Endothelial cell of umbilical vein (primary cell): ENCODE results near the gene LYRM9. TPM values are rescaled to one million over a fixed set of nuclear protein-coding genes. Genes with fewer than 3 reads are reported as not detected.

ENCODE experiments used
- BruUV-seq: library from RNA; stranded (reverse); fragments of 400-500 nt; replicated peaks from 2 replicates; lab custom pipeline; 2021; lab: Mats Ljungman, UMichigan
- CTCF ChIA-PET: fragments of 300-600, 350-600 bp; sonication (Branson Sonifier 250); formaldehyde crosslinking; loops from one replicate; lab custom pipeline; 2021; ENCODE audit warnings: antibody characterized with exemption, inconsistent platforms; lab: Charles Lee
- POLR2A ChIA-PET: fragments of 300-600, 350-600 bp; sonication (Branson Sonifier 250); formaldehyde crosslinking; loops from one replicate; lab custom pipeline; 2021; ENCODE audit warnings: antibody characterized with exemption, inconsistent platforms; lab: Charles Lee
- DNase-seq: peaks from one replicate; pipeline ENCODE4 v3.0.0-alpha.2; 2011; ENCODE audit warnings: low read depth, low spot score
- FAIRE-seq: peaks from 2 replicates; lab custom pipeline; 2011; peaks lifted over from hg19 to GRCh38; lab: Jason Lieb, UNC
- H2AFZ ChIP-seq: 2 replicates; pipeline ENCODE4 v1.6.0; 2012; ENCODE audit warnings: low read depth, low read length, control low read depth, inconsistent platforms
- H3K27ac ChIP-seq: 2 replicates; pipeline ENCODE4 v1.5.1; 2011; ENCODE audit warnings: low read depth, mild to moderate bottlenecking, control low read depth, low read length, moderate library complexity; ENCODE audit not compliant: insufficient read depth
- H3K27me3 ChIP-seq, 2 experiments: 2 replicates each; pipeline versions ENCODE4 v1.6.0 to v1.6.1; 2011; ENCODE audit warnings: low read length in 2 of 2, mixed read lengths in 1 of 2; ENCODE audit not compliant: control insufficient read depth in 2 of 2, insufficient read depth in 2 of 2
- H3K36me3 ChIP-seq, 2 experiments: 2 replicates in 1 of 2; 3 replicates in 1 of 2; pipeline ENCODE4 v1.5.1; 2011; ENCODE audit warnings: low read length in 2 of 2, mild to moderate bottlenecking in 1 of 2, moderate library complexity in 1 of 2; ENCODE audit not compliant: control insufficient read depth in 2 of 2, insufficient read depth in 2 of 2; ENCODE audit errors: extremely low read depth in 1 of 2
- H3K4me1 ChIP-seq: 3 replicates; pipeline ENCODE4 v1.5.1; 2011; ENCODE audit warnings: mild to moderate bottlenecking, low read length; ENCODE audit not compliant: control insufficient read depth, insufficient read depth; ENCODE audit errors: extremely low read depth
- H3K4me2 ChIP-seq: 2 replicates; pipeline ENCODE4 v1.6.1; 2011; ENCODE audit warnings: low read length, control low read depth, mixed read lengths; ENCODE audit not compliant: insufficient read depth
- H3K4me3 ChIP-seq, 3 experiments: fragments of 200-600 bp in 1 of 3; sonication (generic), shearing (Covaris generic) in 1 of 3; replicated peaks in 1 of 3; 2 replicates each; pipeline ENCODE4 v1.5.1; 2011 to 2016; ENCODE audit warnings: control low read depth in 3 of 3, low read length in 3 of 3, mild to moderate bottlenecking in 2 of 3, inconsistent platforms in 1 of 3, low read depth in 1 of 3, moderate library complexity in 1 of 3; ENCODE audit not compliant: insufficient read depth in 1 of 3
- H3K79me2 ChIP-seq: 2 replicates; pipeline ENCODE4 v1.6.0; 2012; ENCODE audit warnings: low read length, inconsistent platforms; ENCODE audit not compliant: control insufficient read depth, insufficient read depth
- H3K9ac ChIP-seq: replicated peaks from 2 replicates; pipeline ENCODE3; 2011; ENCODE audit warnings: low read length, control low read depth; ENCODE audit not compliant: insufficient read depth; ENCODE audit errors: extremely low read depth
- H3K9me1 ChIP-seq: replicated peaks from 3 replicates; pipeline ENCODE4 v1.6.0; 2011; ENCODE audit warnings: mild to moderate bottlenecking, low read length; ENCODE audit not compliant: control insufficient read depth, insufficient read depth; ENCODE audit errors: extremely low read depth
- H3K9me3 ChIP-seq: replicated peaks from 2 replicates; pipeline ENCODE4 v1.5.1; 2012; ENCODE audit warnings: low read length, inconsistent platforms; ENCODE audit not compliant: control insufficient read depth, insufficient read depth
- H4K20me1 ChIP-seq: replicated peaks from 2 replicates; pipeline ENCODE3; 2011; ENCODE audit warnings: mild to moderate bottlenecking, low read length; ENCODE audit not compliant: control insufficient read depth, insufficient read depth; ENCODE audit errors: extremely low read depth
- EZH2 ChIP-seq: IDR thresholded peaks from 2 replicates; pipeline ENCODE4 v1.6.1; 2012; ENCODE audit warnings: borderline replicate concordance, low read depth, mild to moderate bottlenecking, moderate library complexity, low read length, inconsistent platforms; ENCODE audit not compliant: severe bottlenecking
- FOS ChIP-seq: IDR thresholded peaks from 2 replicates; pipeline ENCODE4 v1.6.1; 2011; ENCODE audit warnings: mild to moderate bottlenecking, low read length, moderate library complexity, borderline replicate concordance; ENCODE audit not compliant: insufficient read depth
- GATA2 ChIP-seq: IDR thresholded peaks from 2 replicates; pipeline ENCODE4 v1.7.0; 2011; ENCODE audit warnings: low read depth, mild to moderate bottlenecking, moderate library complexity, mixed read lengths, low read length; ENCODE audit not compliant: insufficient read length, insufficient read depth
- JUN ChIP-seq: IDR thresholded peaks from 2 replicates; pipeline ENCODE4 v1.6.1; 2011; ENCODE audit warnings: borderline replicate concordance, low read depth; ENCODE audit not compliant: insufficient read length, insufficient read depth
- MYC ChIP-seq: IDR thresholded peaks from one replicate; pipeline ENCODE4 v1.6.1; 2011; ENCODE audit warnings: mild to moderate bottlenecking, low read depth, low read length
- POLR2A ChIP-seq: IDR thresholded peaks from 2 replicates; pipeline ENCODE4 v1.6.1; 2012; ENCODE audit warnings: low read depth, mild to moderate bottlenecking, control low read depth, low read length
- POLR2AphosphoS5 ChIP-seq: IDR thresholded peaks from 2 replicates; pipeline ENCODE4 v1.6.1; 2012; ENCODE audit warnings: low read depth, mild to moderate bottlenecking, control low read depth, low read length, moderate library complexity; ENCODE audit not compliant: insufficient read depth
- dilution Hi-C: fragments of 300-500 bp; cut with MboI; formaldehyde crosslinking; loops from one replicate; pipeline ENCODE4 v1.15.0; 2019; ENCODE audit warnings: low sequenced_read_pairs; ENCODE audit not compliant: extremely low pct_ligation_motif_present
- intact Hi-C: fragments of 100-400 bp; cut with micrococcal nuclease; formaldehyde crosslinking; loops from one replicate; pipeline ENCODE4 v1.10.0; 2022
- polyA plus RNA-seq, 4 experiments: library from polyadenylated mRNA; depleted of rRNA in 3 of 4; stranded (reverse) in 3 of 4; unstranded in 1 of 4; fragments of >200 nt; gene quantifications; 2 replicates each; pipeline versions ENCODE4 v1.2.1 to v1.2.3, GENCODE V29; 2011 to 2012; ENCODE audit warnings: missing spikeins in 1 of 4
- total RNA-seq: library from RNA; stranded (reverse); gene quantifications from 2 replicates; pipeline ENCODE4 v1.2.3, GENCODE V29; 2021
- TF ChIP-seq, protein P1 (sequence below): IDR thresholded peaks from 2 replicates; pipeline ENCODE4 v1.6.1; 2011; ENCODE audit not compliant: insufficient read depth, insufficient read length
- TF ChIP-seq, protein P2 (sequence below), 2 donors: IDR thresholded peaks; 1 replicate in 1 of 2; 2 replicates in 1 of 2; pipeline ENCODE4 v1.5.1; 2011; ENCODE audit warnings: low read length in 2 of 2, mild to moderate bottlenecking in 2 of 2, moderate library complexity in 2 of 2, control low read depth in 1 of 2, inconsistent platforms in 1 of 2, low read depth in 1 of 2; ENCODE audit not compliant: insufficient read depth in 1 of 2; ENCODE audit errors: extremely low read depth in 1 of 2

Gene LYRM9
- total and polyA plus RNA-seq, 2 donors (not counting 3 experiments of a cell fraction or from before 2014, with no cell fraction given), result 3.0 to 4.0 TPM

GRCh38 chr17:27860971-27861664, 32.0 kb downstream of the LYRM9 start:
- H4K20me1 ChIP-seq, result no peaks in the 10 kb centered on the region
- no peaks in the 10 kb centered on the region for H3K36me3 ChIP-seq
- no peaks in the 10 kb centered on the region for H3K9me1 ChIP-seq
- H3K27me3 ChIP-seq, result peaks cover 0 to 6% of the 10 kb centered on the region in 2 experiments
- no peak overlapping the region for H3K9ac ChIP-seq
- ChIA-PET CTCF (interaction anchor here (0.7 to 1.2 kb wide), 3 partner anchors 9 to 390 kb away, joined by 3 read pairs; no protein-coding TSS in a partner anchor), POLR2A (no interaction called here)
- FAIRE-seq, result no peak
- H3K4me2 ChIP-seq, result no peak overlapping the region
- intact Hi-C loops, result no loop called here
- no peak overlapping the region for H3K4me3 ChIP-seq
- no TSS peak for BruUV-seq
- no peaks in the 10 kb centered on the region for H3K79me2 ChIP-seq
- no peak overlapping the region for H3K27ac ChIP-seq
- DNase-seq, result no peak
- H3K9me3 ChIP-seq, result no peaks in the 10 kb centered on the region
- H2AFZ ChIP-seq, result no peak overlapping the region
- no peaks in the 10 kb centered on the region for H3K4me1 ChIP-seq
- TF ChIP-seq POLR2AphosphoS5 (no peak), GATA2 (no peak), EZH2 (no peak), FOS (no peak), POLR2A (no peak), JUN (no peak), MYC (no peak)
- TF ChIP-seq, protein P1, sequence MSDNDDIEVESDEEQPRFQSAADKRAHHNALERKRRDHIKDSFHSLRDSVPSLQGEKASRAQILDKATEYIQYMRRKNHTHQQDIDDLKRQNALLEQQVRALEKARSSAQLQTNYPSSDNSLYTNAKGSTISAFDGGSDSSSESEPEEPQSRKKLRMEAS, result no peak
- TF ChIP-seq, protein P2, sequence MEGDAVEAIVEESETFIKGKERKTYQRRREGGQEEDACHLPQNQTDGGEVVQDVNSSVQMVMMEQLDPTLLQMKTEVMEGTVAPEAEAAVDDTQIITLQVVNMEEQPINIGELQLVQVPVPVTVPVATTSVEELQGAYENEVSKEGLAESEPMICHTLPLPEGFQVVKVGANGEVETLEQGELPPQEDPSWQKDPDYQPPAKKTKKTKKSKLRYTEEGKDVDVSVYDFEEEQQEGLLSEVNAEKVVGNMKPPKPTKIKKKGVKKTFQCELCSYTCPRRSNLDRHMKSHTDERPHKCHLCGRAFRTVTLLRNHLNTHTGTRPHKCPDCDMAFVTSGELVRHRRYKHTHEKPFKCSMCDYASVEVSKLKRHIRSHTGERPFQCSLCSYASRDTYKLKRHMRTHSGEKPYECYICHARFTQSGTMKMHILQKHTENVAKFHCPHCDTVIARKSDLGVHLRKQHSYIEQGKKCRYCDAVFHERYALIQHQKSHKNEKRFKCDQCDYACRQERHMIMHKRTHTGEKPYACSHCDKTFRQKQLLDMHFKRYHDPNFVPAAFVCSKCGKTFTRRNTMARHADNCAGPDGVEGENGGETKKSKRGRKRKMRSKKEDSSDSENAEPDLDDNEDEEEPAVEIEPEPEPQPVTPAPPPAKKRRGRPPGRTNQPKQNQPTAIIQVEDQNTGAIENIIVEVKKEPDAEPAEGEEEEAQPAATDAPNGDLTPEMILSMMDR (IDR thresholded peaks at IDR 0.05; ENCODE audit: extremely low read depth in 1 of 2, insufficient read depth in 1 of 2, low read depth in 1 of 2, low read length in 2 of 2), result no peak
- dilution Hi-C loops, result no loop called here
